ENCODE measurements around the gene RFX8.
"Not testable (repeated sequence)": the region's sequence is repeated elsewhere in the genome, so short reads cannot be mapped to it uniquely, and the experiment has no call there.

Gene RFX8

GRCh38 chr2:101442042-101442666, 32.8 kb downstream of the RFX8 start:
- no peak for DNase-seq (ENCODE audit: low read depth in 2 of 3, low spot score in 1 of 3)

- no peak for DNase-seq (ENCODE audit: low read depth in 2 of 3, low spot score in 1 of 3)
Measured at GRCh38 chr2:101440127-101440738, 34.7 kb downstream of the RFX8 start.

- DNase-seq (ENCODE audit: low read depth in 2 of 3, low spot score in 1 of 3), result no peak
Measured at GRCh38 chr2:101439716-101440115, 35.2 kb downstream of the RFX8 start.

- not testable (repeated sequence) for DNase-seq (ENCODE audit: low read depth in 2 of 3, low spot score in 1 of 3)
Measured at GRCh38 chr2:101438555-101438954, 36.4 kb downstream of the RFX8 start.

- no peak for DNase-seq (ENCODE audit: low read depth in 2 of 3, low spot score in 1 of 3)
Measured at GRCh38 chr2:101435001-101435862, 39.7 kb downstream of the RFX8 start.

- DNase-seq (ENCODE audit: low read depth in 2 of 3, low spot score in 1 of 3), result no peak
Measured at GRCh38 chr2:101433465-101433864, 41.4 kb downstream of the RFX8 start.

GRCh38 chr2:101432411-101433181, 42.3 kb downstream of the RFX8 start:
- DNase-seq (ENCODE audit: low read depth in 2 of 3, low spot score in 1 of 3), result no peak

GRCh38 chr2:101431486-101431885, 43.4 kb downstream of the RFX8 start:
- no peak for DNase-seq (ENCODE audit: low read depth in 2 of 3, low spot score in 1 of 3)

- DNase-seq (ENCODE audit: low read depth in 2 of 3, low spot score in 1 of 3), result no peak
Measured at GRCh38 chr2:101430156-101430555, 44.8 kb downstream of the RFX8 start.

GRCh38 chr2:101429453-101429852, 45.5 kb downstream of the RFX8 start:
- no peak for DNase-seq (ENCODE audit: low read depth in 2 of 3, low spot score in 1 of 3)

GRCh38 chr2:101428422-101429176, 46.3 kb downstream of the RFX8 start:
- no peak for DNase-seq (ENCODE audit: low read depth in 2 of 3, low spot score in 1 of 3)

GRCh38 chr2:101427743-101428142, 47.2 kb downstream of the RFX8 start:
- no peak for DNase-seq (ENCODE audit: low read depth in 2 of 3, low spot score in 1 of 3)

GRCh38 chr2:101427240-101427639, 47.7 kb downstream of the RFX8 start:
- DNase-seq (ENCODE audit: low read depth in 2 of 3, low spot score in 1 of 3), result no peak

- DNase-seq (ENCODE audit: low read depth in 2 of 3, low spot score in 1 of 3), result no peak
Measured at GRCh38 chr2:101426822-101427221, 48.1 kb downstream of the RFX8 start.

- DNase-seq (ENCODE audit: low read depth in 2 of 3, low spot score in 1 of 3), result no peak
Measured at GRCh38 chr2:101420623-101421022, 54.3 kb downstream of the RFX8 start.

GRCh38 chr2:101419096-101419663, 55.7 kb downstream of the RFX8 start:
- DNase-seq (ENCODE audit: low read depth in 2 of 3, low spot score in 1 of 3), result peak; percentile 12 to 77 (median 32)

- DNase-seq (ENCODE audit: low read depth in 2 of 3, low spot score in 1 of 3), result no peak
Measured at GRCh38 chr2:101418460-101419095, 56.3 kb downstream of the RFX8 start.

GRCh38 chr2:101416609-101417008, 58.3 kb downstream of the RFX8 start:
- DNase-seq (ENCODE audit: low read depth in 2 of 3, low spot score in 1 of 3), result no peak

- no peak for DNase-seq (ENCODE audit: low read depth in 2 of 3, low spot score in 1 of 3)
Measured at GRCh38 chr2:101415884-101416283, 59.0 kb downstream of the RFX8 start.

GRCh38 chr2:101415220-101415619, 59.7 kb downstream of the RFX8 start:
- DNase-seq (ENCODE audit: low read depth in 2 of 3, low spot score in 1 of 3), result no peak
